Activated CD4-positive, alpha-beta T cell treated with anti-CD3 and anti-CD28 coated beads, Interleukin-2, amount 50 U/mL, for 24 hours (primary cell): ENCODE measurements around the gene KANK2.
"Not testable (repeated sequence)": the region's sequence is repeated elsewhere in the genome, so short reads cannot be mapped to it uniquely, and the experiment has no call there.

Experiments used
- DNase-seq, 2 donors: peaks; one replicate each; pipeline ENCODE4 v3.0.0-alpha.2; 2020; ENCODE audit warnings: low read depth in 1 of 2, low spot score in 1 of 2

KANK2 gene

GRCh38 chr19:11198769-11199424 lies 1.6 kb upstream of the KANK2 start:
- no peak for DNase-seq

GRCh38 chr19:11198175-11198534 lies 810 bp upstream of the KANK2 start:
- DNase-seq: no peak

GRCh38 chr19:11196406-11197287 lies 698 bp downstream of the KANK2 start:
- DNase-seq: no peak

GRCh38 chr19:11195681-11196080 lies 1.7 kb downstream of the KANK2 start:
- DNase-seq: no peak

- no peak for DNase-seq
These were observed 2.4 kb downstream of the KANK2 start for GRCh38 chr19:11194656-11195558.

- no peak for DNase-seq
These were observed 3.2 kb downstream of the KANK2 start for GRCh38 chr19:11194173-11194572.

DNA sequence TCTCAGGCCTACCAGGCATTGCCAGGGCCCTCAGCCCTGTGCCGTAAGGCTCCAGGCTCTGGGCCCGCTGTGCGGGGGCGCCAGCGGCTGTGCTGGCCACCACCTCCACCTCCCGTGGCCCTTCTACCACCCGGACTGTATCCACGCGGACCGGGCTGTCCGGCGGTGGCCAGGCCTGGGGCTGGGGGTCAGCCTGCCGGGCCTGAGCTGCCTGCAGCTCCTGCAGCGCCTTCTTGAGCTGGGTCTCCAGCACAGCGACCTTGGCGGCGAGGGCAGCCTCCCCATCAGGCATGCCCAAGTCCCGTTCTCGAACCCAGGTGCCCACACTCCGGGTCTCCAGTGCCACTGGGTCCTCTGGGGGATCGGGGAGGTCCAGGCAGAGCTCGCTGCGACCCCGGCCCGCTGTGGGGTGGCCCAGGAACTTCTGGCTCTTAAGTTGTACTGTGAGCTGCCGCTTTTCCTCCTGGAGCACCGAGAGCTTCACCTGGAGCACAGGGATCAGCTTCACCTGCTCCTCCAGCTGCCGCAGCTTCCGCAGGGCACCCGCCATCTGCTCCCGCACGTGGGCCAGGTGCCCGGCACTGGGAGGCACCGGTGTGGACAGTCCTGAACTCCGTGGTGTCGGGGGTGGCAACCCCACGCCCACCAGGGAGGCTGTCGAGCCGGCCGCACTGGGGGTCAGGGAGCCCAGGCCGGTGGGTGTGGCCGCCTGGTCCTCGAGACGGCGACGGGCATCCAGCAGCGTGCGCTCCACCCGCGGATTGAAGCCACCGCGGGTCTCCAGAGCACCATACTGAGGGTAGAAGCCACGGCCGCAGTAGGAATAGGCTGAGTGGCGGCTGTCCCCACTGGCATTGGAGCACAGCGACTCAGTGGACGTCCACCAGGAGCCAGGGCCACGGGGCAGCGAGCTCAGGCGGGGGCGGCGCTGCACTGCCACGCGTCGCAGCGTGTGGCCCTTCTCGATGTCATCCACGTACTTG lies 4.1 kb downstream of the KANK2 start:
- DNase-seq: no peak

DNA sequence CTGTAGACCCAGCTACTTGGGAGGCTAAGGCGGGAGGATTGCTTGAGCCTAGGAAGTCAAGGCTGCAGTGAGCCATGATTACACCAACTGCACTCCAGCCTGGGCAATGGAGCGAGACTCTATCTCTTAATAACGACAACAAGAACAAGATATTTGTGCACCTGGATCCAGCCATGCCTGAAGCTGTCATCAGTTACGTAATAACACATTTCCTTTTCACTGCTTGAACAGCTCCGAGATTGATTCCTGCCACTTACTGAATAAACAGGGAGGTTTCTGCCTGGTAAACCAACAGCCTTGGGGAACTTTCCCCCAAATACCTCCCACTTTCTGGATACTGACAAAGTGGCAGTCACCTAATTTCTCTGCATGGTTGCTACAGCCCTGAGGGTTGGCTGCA lies 5.4 kb downstream of the KANK2 start:
- DNase-seq: no peak

GRCh38 chr19:11191273-11191755 lies 6.0 kb downstream of the KANK2 start:
- no peak for DNase-seq

GRCh38 chr19:11190501-11190900 lies 6.8 kb downstream of the KANK2 start:
- DNase-seq: no peak

GRCh38 chr19:11187441-11187840 lies 9.9 kb downstream of the KANK2 start:
- no peak for DNase-seq

- no peak for DNase-seq
These were observed 14.4 kb downstream of the KANK2 start for GRCh38 chr19:11182994-11183393.

GRCh38 chr19:11181488-11181887 lies 15.9 kb downstream of the KANK2 start:
- DNase-seq: no peak

DNA sequence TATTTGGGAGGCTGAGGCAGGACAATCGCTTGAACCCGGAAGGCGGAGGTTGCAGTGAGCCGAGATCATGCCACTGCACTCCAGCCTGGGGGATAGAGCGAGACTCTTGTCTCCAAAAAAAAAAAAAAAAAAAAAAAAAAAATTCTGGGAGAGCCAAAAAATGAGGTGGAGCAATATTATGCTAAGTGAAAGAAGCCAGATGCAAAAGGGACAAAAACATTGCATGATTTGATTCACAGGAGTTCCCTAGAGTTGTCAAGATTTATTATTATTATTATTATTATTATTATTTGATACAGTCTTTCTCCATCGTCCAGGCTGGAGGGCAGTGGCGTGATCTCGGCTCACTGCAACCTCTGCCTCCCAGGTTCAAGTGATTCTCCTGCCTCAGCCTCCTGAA lies 16.4 kb downstream of the KANK2 start:
- DNase-seq: not testable (repeated sequence)

DNA sequence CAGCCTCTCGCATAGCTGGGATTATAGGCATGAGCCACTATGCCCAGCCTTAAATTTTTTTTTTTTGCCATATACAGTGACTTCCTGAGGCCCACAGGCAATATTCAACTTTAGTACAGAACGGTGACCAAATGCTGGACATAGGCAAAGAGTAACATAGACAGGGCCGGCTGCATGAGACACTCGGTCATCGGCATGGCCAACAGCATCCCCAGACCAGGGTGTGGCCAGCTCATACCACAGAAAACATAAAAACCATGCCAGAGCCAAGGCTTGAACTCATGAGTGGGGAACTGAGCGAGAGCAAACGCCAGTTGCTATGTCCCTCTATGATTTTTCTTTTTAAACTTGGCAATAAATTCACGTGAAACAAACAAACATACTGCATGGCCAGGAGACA lies 17.0 kb downstream of the KANK2 start:
- no peak for DNase-seq

DNA sequence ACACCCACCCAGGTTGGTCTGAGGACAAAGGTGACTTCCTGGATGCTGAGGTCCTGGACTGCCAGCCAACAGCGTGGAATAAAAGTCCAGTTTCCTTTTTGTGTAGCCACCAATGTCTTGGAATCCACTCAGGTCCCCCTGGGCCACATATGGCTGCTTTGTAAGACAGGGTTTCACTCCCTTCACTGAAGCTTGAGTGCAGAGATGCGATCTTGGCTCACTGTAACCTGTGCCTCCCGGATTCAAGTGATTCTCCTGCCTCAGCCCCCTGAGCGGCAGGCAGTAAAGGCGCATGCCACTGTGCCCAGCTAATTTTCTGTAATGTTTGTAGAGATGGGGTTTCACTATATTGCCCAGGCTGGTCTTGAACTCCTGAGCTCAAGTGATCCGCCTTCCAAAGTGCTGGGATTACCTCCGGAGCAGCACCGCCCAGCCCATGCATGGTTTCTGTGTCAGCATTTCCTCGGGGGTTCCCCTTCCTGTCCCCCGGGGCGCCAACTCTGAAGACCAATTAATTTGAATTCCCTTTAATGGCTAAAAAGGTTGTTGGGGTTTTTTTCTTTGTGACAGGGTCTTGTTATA lies 17.5 kb downstream of the KANK2 start:
- DNase-seq: no peak

- DNase-seq: not testable (repeated sequence)
These were observed 18.2 kb downstream of the KANK2 start for GRCh38 chr19:11179145-11179465.

- DNase-seq: no peak
These were observed 19.8 kb downstream of the KANK2 start for GRCh38 chr19:11177592-11177991.

- DNase-seq: no peak
These were observed 20.7 kb downstream of the KANK2 start for GRCh38 chr19:11176466-11177193.
